Measurements from ENCODE around the gene MBD6. TPM values are rescaled to one million over a fixed set of nuclear protein-coding genes. Genes with fewer than 3 reads are reported as not detected.

Gene MBD6
- total RNA-seq, 1 donor from 2014 or later = 3.6 TPM

DNA sequence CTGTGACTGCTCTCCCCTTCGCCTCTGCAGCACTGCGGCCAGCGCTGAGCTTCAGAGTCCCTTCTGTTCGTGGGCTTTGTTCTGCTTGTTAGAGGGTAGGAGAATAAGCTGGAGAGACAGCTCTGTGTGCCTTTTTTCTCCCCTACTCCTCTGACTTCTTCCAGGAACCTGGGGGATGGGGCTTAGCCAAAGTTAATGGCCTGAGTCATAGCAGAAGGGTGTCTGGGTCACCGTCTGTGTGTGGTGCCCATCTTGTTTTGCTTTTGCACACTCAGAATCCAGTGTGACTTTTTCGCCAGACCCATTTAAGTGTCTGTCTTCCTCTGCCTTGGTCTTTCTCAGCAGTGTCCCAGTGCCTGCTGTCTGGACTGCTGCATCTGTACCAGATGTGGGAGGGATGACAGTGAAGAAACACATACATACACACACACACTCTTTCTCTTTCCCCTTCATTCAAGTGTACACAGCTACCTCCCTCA, 30.2 kb downstream of the MBD6 start:
- Histone ChIP-seq H2AFZ (replicated peaks) (no peak overlapping the region), H3F3A (ENCODE audit: low read depth) (peaks cover 51% of the 10 kb centered on the region), H3K79me2 (ENCODE audit: low read depth) (peaks cover 41% of the 10 kb centered on the region), H3K36me3 (no peaks in the 10 kb centered on the region), H3K4me3 (peak overlapping the region; percentile 10), H3K9ac (no peak overlapping the region), H4K20me1 (ENCODE audit: low read depth) (peaks cover 57% of the 10 kb centered on the region), H3K27me3 (peaks cover 18% of the 10 kb centered on the region), H3K4me2 (peak overlapping the region; percentile 70), H3K9me3 (ENCODE audit: low read depth) (no peaks in the 10 kb centered on the region), H3K27ac (peak overlapping the region; percentile 59), H3K4me1 (peaks cover 33% of the 10 kb centered on the region)
- Mint-ChIP-seq H3K36me3 (no peaks in the 10 kb centered on the region), H3K4me3 (peak overlapping the region; percentile 65), H3K9me3 (no peaks in the 10 kb centered on the region), H3K4me1 (peaks cover 43% of the 10 kb centered on the region), H3K27me3 (ENCODE audit: insufficient read depth, low read depth) (peaks cover 36% of the 10 kb centered on the region), H3K27ac (no peak overlapping the region)
- TF ChIP-seq, protein P1, sequence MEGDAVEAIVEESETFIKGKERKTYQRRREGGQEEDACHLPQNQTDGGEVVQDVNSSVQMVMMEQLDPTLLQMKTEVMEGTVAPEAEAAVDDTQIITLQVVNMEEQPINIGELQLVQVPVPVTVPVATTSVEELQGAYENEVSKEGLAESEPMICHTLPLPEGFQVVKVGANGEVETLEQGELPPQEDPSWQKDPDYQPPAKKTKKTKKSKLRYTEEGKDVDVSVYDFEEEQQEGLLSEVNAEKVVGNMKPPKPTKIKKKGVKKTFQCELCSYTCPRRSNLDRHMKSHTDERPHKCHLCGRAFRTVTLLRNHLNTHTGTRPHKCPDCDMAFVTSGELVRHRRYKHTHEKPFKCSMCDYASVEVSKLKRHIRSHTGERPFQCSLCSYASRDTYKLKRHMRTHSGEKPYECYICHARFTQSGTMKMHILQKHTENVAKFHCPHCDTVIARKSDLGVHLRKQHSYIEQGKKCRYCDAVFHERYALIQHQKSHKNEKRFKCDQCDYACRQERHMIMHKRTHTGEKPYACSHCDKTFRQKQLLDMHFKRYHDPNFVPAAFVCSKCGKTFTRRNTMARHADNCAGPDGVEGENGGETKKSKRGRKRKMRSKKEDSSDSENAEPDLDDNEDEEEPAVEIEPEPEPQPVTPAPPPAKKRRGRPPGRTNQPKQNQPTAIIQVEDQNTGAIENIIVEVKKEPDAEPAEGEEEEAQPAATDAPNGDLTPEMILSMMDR (IDR thresholded peaks at IDR 0.05) = no peak
- TF ChIP-seq EZH2 (IDR thresholded peaks at IDR 0.05) (no peak), EZH2phosphoT487 (IDR thresholded peaks at IDR 0.05) (no peak)
- peak; percentile 62 for DNase-seq (ENCODE audit: low spot score)

DNA sequence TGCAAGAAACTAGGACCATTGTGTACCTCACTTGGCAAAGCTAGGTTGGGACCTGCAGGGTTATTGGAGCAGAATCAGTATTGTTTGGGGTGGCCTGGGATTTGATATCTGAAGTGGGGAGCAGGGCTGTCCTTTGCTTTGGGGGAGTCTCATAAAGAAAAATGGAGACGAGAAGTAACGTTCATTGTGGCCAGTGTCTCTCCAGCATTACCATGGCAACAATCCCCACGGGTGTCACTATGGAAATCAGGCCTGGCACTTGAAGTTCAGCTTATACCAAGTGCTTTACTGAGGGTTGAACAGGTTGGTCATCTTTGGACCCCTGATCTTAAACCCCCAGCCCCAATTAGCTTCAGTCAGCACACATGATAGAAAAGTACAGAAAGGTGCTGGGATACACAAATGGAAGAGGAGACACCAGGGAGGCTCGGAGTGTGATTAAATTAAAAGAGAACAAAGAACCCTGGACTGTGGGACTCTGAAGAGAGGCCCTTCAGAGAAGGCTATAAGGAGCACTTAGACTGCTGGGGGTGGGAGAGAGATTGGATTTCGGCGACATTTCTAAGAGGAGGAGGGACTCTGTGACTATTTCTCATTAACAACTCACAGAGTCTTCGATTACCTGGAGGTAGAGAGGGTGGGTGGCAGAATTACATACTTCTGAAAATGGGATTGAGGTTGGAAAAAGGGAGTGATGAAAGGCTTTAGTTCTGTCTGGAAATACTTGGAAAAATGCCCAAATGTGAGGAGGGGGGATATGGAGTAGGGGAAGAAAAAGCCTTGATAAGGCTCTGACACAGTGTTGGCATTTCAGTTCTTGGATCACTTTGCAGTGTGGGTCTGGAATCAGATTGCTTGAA, 30.9 kb downstream of the MBD6 start:
- Histone ChIP-seq H3K27me3 (peaks cover 11% of the 10 kb centered on the region), H3F3A (ENCODE audit: low read depth) (peaks cover 44% of the 10 kb centered on the region), H3K36me3 (no peaks in the 10 kb centered on the region), H3K9me3 (ENCODE audit: low read depth) (no peaks in the 10 kb centered on the region), H3K4me1 (peaks cover 33% of the 10 kb centered on the region), H3K4me3 (peak overlapping the region; percentile 10), H2AFZ (replicated peaks) (no peak overlapping the region), H3K4me2 (peak overlapping the region; percentile 70), H4K20me1 (ENCODE audit: low read depth) (peaks cover 57% of the 10 kb centered on the region), H3K27ac (peak overlapping the region; percentile 59), H3K9ac (no peak overlapping the region), H3K79me2 (ENCODE audit: low read depth) (peaks cover 43% of the 10 kb centered on the region)
- TF ChIP-seq EZH2 (IDR thresholded peaks at IDR 0.05) (no peak), EZH2phosphoT487 (IDR thresholded peaks at IDR 0.05) (no peak)
- no peak for DNase-seq (ENCODE audit: low spot score)
- Mint-ChIP-seq H3K4me3 (peak overlapping the region; percentile 65), H3K9me3 (no peaks in the 10 kb centered on the region), H3K4me1 (peaks cover 43% of the 10 kb centered on the region), H3K27ac (peak overlapping the region; percentile 64), H3K27me3 (ENCODE audit: insufficient read depth, low read depth) (peaks cover 33% of the 10 kb centered on the region), H3K36me3 (no peaks in the 10 kb centered on the region)

DNA sequence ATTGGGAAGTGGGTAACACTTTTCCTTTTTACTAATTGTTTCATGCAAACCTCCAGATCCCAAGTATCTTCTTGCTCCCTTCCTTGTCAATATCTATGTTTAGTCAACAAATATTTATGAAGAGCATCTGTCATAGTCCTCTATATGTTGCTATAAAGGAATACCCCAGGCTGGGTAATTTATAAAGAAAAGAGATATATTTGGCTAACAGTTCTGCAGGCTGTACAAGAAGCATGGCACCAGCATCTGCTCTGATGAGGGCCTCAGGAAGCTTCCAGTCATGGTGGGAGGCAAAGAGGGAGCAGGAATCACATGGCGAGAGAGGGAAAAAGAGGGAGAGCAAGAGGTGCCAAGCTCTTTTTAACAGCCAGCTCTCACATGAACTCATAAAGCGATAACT, 31.8 kb downstream of the MBD6 start:
- Histone ChIP-seq H4K20me1 (ENCODE audit: low read depth) (peaks cover 57% of the 10 kb centered on the region), H3K4me3 (no peak overlapping the region), H3K9ac (no peak overlapping the region), H3F3A (ENCODE audit: low read depth) (peaks cover 35% of the 10 kb centered on the region), H3K27me3 (peaks cover 2% of the 10 kb centered on the region), H2AFZ (replicated peaks) (no peak overlapping the region), H3K4me2 (no peak overlapping the region), H3K36me3 (no peaks in the 10 kb centered on the region), H3K4me1 (peaks cover 33% of the 10 kb centered on the region), H3K9me3 (ENCODE audit: low read depth) (no peaks in the 10 kb centered on the region), H3K27ac (no peak overlapping the region), H3K79me2 (ENCODE audit: low read depth) (peaks cover 49% of the 10 kb centered on the region)
- Mint-ChIP-seq H3K36me3 (no peaks in the 10 kb centered on the region), H3K4me1 (peaks cover 43% of the 10 kb centered on the region), H3K27ac (no peak overlapping the region), H3K9me3 (no peaks in the 10 kb centered on the region), H3K27me3 (ENCODE audit: insufficient read depth, low read depth) (peaks cover 25% of the 10 kb centered on the region), H3K4me3 (no peak overlapping the region)
- no peak for DNase-seq (ENCODE audit: low spot score)
- TF ChIP-seq, protein P1 (IDR thresholded peaks at IDR 0.05) = no peak
- TF ChIP-seq EZH2phosphoT487 (IDR thresholded peaks at IDR 0.05) (no peak), EZH2 (IDR thresholded peaks at IDR 0.05) (no peak)

DNA sequence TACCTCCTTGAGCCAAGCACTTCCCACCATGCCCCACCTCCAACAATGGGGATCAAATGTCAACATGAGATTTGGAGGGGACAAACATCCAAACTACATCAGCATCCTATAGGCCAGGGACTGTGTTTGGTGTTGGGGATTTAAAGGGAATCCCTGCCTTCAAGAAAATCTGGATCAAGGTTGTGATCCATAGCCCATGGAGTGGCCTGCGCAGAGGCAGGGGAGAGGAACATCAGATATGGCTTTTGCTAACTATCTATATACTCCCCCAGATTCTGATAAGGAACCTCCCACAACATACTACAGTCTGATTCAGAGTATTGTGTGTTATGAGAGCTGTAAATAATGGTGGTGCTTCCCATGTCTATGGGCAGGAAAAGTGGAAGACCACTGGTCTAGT, 32.3 kb downstream of the MBD6 start:
- Histone ChIP-seq H3K27me3 (no peaks in the 10 kb centered on the region), H3F3A (ENCODE audit: low read depth) (peaks cover 34% of the 10 kb centered on the region), H4K20me1 (ENCODE audit: low read depth) (peaks cover 57% of the 10 kb centered on the region), H3K9ac (no peak overlapping the region), H3K79me2 (ENCODE audit: low read depth) (peaks cover 51% of the 10 kb centered on the region), H2AFZ (replicated peaks) (no peak overlapping the region), H3K4me2 (no peak overlapping the region), H3K9me3 (ENCODE audit: low read depth) (no peaks in the 10 kb centered on the region), H3K36me3 (no peaks in the 10 kb centered on the region), H3K27ac (no peak overlapping the region), H3K4me3 (no peak overlapping the region), H3K4me1 (peaks cover 33% of the 10 kb centered on the region)
- no peak for TF ChIP-seq EZH2 (IDR thresholded peaks at IDR 0.05)
- Mint-ChIP-seq H3K36me3 (no peaks in the 10 kb centered on the region), H3K4me3 (no peak overlapping the region), H3K9me3 (no peaks in the 10 kb centered on the region), H3K27ac (no peak overlapping the region), H3K27me3 (ENCODE audit: insufficient read depth, low read depth) (peaks cover 22% of the 10 kb centered on the region), H3K4me1 (peaks cover 43% of the 10 kb centered on the region)
- no peak for DNase-seq (ENCODE audit: low spot score)

Measured in neural progenitor cell (in vitro differentiated cells).